Hindlimb muscle (tissue), 1 donor: ENCODE data around the gene CHN1. TPM values are rescaled to one million over a fixed set of nuclear protein-coding genes. Genes with fewer than 3 reads are reported as not detected.
A peak's percentile ranks its signal among the peaks of the same experiment; 100 is the strongest.

Source experiments
- DNase-seq: peaks from one replicate; pipeline ENCODE4 v3.0.0-alpha.2; 2013
- polyA plus RNA-seq: library from polyadenylated mRNA; unstranded; fragments of 120-200 nt; gene quantifications from one replicate; pipeline ENCODE4 v1.2.1, GENCODE V29; 2013; ENCODE audit not compliant: insufficient read length

CHN1 gene
- 13.2 TPM for polyA plus RNA-seq

GRCh38 chr2:175004980-175005732 is at the start of gene CHN1:
Gene CHN1, minus strand, starts transcription at chr2:175005381. Its CDS starts 469 bp downstream, at chr2:175004912.
- peak; percentile 62 for DNase-seq

- no peak for DNase-seq
These were observed 49.2 kb upstream of the CHN1 start for GRCh38 chr2:175054340-175054739.

- DNase-seq: no peak
These were observed 44.5 kb upstream of the CHN1 start for GRCh38 chr2:175049661-175050060.

GRCh38 chr2:175048275-175048674 is 43.1 kb upstream of the CHN1 start:
- no peak for DNase-seq

GRCh38 chr2:175039490-175039889 is 34.3 kb upstream of the CHN1 start:
- DNase-seq: no peak

- no peak for DNase-seq
These were observed 33.9 kb upstream of the CHN1 start for GRCh38 chr2:175039031-175039430.

- no peak for DNase-seq
These were observed 32.8 kb upstream of the CHN1 start for GRCh38 chr2:175037941-175038340.

- DNase-seq: no peak
These were observed 31.4 kb upstream of the CHN1 start for GRCh38 chr2:175036582-175037018.

GRCh38 chr2:175035806-175036205 is 30.6 kb upstream of the CHN1 start:
- DNase-seq: no peak

- no peak for DNase-seq
These were observed 29.5 kb upstream of the CHN1 start for GRCh38 chr2:175034716-175035115.

- peak; percentile 19 for DNase-seq
These were observed 25.4 kb upstream of the CHN1 start for GRCh38 chr2:175030380-175031271.

GRCh38 chr2:175027755-175028154 is 22.6 kb upstream of the CHN1 start:
- no peak for DNase-seq

- DNase-seq: no peak
These were observed 21.2 kb upstream of the CHN1 start for GRCh38 chr2:175026385-175026784.

GRCh38 chr2:175025946-175026345 is 20.8 kb upstream of the CHN1 start:
- no peak for DNase-seq

- no peak for DNase-seq
These were observed 20.1 kb upstream of the CHN1 start for GRCh38 chr2:175025233-175025632.

- no peak for DNase-seq
These were observed 17.7 kb upstream of the CHN1 start for GRCh38 chr2:175022923-175023322.

GRCh38 chr2:175019566-175020327 is 14.6 kb upstream of the CHN1 start:
- no peak for DNase-seq

- no peak for DNase-seq
These were observed 12.6 kb upstream of the CHN1 start for GRCh38 chr2:175017618-175018414.

GRCh38 chr2:175015340-175015739 is 10.2 kb upstream of the CHN1 start:
- DNase-seq: no peak

GRCh38 chr2:175012516-175012915 is 7.3 kb upstream of the CHN1 start:
- no peak for DNase-seq

- no peak for DNase-seq
These were observed 6.3 kb upstream of the CHN1 start for GRCh38 chr2:175011505-175011904.

GRCh38 chr2:175010848-175011254 is 5.7 kb upstream of the CHN1 start:
- DNase-seq: no peak
